GM12865 (cell line): ENCODE measurements around the gene LTB4R.
A peak's percentile ranks its signal among the peaks of the same experiment; 100 is the strongest.

Experiments
- DNase-seq: peaks from one replicate; pipeline ENCODE4 v3.0.0; 2010; ENCODE audit warnings: low read depth
- H3K4me3 ChIP-seq: 2 replicates; pipeline ENCODE4 v1.5.1; 2011; ENCODE audit warnings: mild to moderate bottlenecking, low read depth, low read length, control low read depth
- CTCF ChIP-seq: IDR thresholded peaks from 2 replicates; pipeline ENCODE4 v1.5.1; 2011; ENCODE audit warnings: low read length, control low read depth, low read depth, inconsistent platforms; ENCODE audit not compliant: insufficient read depth; ENCODE audit errors: missing control alignments

The LTB4R gene

GRCh38 chr14:24278424-24278823, 32.9 kb upstream of the LTB4R start:
- DNase-seq: no peak
- no peak overlapping the region for H3K4me3 ChIP-seq

GRCh38 chr14:24279301-24280186, 31.8 kb upstream of the LTB4R start:
- no peak overlapping the region; the same call in none of the 2 replicates for H3K4me3 ChIP-seq
- peak; percentile 77 for DNase-seq
- TF ChIP-seq CTCF: peak; percentile 16

More at GRCh38 chr14:24278424-24278823, 32.9 kb upstream of the LTB4R start:
- TF ChIP-seq CTCF: no peak

GRCh38 chr14:24280797-24281460, 30.4 kb upstream of the LTB4R start:
- H3K4me3 ChIP-seq: no peak overlapping the region
- no peak for DNase-seq
- TF ChIP-seq CTCF: no peak

GRCh38 chr14:24281636-24282035, 29.7 kb upstream of the LTB4R start:
- no peak overlapping the region for H3K4me3 ChIP-seq
- no peak for DNase-seq
- TF ChIP-seq CTCF: no peak

- H3K4me3 ChIP-seq: no peak overlapping the region
- DNase-seq: no peak
- TF ChIP-seq CTCF: no peak
Observed at GRCh38 chr14:24282736-24283135, 28.6 kb upstream of the LTB4R start.

GRCh38 chr14:24283796-24284460, 27.4 kb upstream of the LTB4R start:
- no peak for DNase-seq
- no peak for TF ChIP-seq CTCF
- H3K4me3 ChIP-seq: no peak overlapping the region
